Activated gamma-delta T cell treated with Interleukin-2 at 50 U/mL for 16 hours (primary cell): ENCODE results near the gene INCENP.

Source experiments
- DNase-seq: peaks from one replicate; pipeline ENCODE4 v3.0.0-alpha.2; 2020

Gene INCENP

DNA sequence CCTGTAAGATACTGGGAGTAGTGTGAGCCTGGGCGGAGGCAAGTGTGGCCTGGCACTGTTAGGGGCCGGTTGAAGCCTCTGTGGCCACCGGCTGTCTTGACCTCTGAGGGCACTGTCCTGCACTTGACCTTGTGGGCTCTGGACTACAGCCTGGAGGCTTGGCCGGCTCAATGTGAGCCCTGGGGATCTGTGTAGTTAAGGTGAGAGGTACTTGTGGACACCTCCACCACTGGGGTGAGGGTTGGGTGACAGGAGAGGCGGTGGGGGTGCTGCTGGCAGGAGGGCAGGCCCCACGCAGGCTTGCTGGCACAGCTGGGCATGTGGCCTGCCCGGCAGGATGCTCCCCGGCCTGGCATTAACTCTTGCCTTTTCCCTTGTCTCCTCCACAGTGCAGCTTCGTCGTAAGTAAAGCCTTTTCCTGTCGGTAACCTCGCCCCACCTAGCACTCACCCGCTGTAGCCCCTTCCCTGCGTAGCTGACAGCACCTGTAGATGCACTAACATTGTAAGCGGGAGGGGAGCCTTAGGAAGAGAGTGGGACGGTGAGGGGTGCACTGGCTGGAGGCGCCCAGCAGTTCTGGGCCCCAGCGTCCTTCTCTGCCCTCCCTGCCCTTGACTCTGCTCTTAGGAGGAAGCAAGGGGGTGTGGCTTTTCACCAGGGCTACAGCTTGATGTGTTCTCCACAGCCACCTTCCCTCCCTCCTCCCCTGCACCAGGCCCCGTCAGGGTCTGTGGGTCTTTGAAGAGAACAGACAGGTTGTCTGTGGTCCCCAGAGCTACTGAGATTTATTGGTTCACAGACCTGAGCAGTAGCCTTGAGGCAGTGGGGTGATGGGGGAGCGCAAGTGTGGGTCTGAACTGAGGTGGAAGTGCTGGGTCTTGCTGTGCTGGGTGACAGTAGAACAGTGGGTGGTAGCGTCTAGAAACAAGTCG is 17.6 kb downstream of the INCENP start:
- no peak for DNase-seq

DNA sequence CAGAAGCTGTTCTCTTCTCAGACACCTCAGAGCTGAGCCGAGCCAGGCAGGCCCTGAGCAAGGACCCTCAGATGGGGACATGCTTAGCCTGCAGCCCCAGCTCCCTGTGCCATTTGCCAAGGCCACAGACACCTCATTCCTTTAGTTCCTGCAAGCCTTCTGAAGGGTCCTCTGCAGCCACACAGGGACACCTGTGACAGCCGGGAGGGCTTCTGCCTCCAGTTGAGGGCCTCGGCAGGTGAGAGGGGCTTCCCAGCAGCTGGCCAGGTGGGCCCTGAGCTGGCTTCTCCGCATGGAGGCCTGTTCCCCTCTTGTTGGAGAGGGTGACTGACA is 18.2 kb downstream of the INCENP start:
- no peak for DNase-seq

DNA sequence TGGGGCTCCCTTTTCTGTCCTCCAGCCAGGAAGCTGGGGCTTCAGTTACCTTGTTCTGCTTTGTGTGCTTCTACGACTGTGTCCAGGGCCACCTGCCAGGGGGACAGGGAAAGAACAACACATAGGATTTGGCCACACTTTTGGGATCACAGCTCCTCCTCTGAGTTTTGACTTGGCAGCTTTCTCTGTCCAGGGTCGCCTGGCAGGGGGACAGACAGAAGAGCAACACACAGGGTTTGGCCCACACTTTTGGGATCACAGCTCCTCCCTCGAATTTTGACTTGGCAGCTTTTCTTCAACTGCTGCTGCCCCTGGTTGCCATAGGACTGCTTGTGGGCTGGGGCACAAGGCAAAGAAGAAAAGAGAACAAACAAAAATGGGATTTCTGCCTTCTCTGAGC is 19.1 kb downstream of the INCENP start:
- DNase-seq, result no peak

DNA sequence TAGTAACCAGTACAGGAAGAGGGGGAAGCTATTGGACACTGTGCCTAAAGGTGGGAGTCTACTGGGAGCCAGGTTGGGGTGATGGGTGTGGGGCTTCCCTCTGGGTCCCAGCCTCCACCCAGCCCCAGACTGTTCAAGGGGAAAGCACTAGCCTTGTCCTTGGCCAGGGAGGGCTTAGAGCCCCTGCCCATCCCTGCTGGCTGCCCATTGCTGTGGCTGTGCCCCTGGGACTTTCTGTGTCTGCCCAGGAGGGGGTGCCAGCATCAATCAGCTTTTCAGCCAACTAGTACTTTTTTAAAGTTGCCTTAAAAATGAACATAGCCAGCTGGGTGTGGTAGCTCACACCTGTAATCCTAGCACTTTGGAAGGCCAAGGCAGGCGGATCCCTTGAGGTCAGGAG is 19.9 kb downstream of the INCENP start:
- no peak for DNase-seq

DNA sequence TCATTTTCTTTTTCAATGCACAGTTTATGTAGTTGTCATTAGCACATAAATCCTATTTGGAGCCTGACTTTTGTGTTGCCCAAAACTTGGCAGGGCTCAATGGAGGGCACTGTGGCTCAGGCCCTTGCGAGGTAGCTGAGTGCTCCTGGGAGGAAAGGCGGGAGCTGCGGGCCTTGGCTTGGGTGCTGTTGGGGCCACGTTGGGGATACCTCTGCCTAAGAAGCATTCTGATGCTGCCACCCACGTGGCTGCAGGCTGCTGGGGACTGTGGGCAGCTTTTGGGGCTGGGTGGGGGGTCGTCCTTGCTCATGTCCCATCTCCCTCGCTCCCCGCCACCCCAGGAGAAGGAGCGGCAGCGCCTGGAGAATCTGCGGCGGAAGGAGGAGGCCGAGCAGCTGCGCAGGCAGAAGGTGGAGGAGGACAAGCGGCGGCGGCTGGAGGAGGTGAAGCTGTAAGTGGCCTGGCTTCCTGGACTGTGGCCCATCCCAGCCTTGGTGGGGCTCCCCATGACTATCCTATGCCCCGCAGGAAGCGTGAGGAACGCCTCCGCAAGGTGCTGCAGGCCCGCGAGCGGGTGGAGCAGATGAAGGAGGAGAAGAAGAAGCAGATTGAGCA is 20.9 kb downstream of the INCENP start:
- DNase-seq, result no peak

DNA sequence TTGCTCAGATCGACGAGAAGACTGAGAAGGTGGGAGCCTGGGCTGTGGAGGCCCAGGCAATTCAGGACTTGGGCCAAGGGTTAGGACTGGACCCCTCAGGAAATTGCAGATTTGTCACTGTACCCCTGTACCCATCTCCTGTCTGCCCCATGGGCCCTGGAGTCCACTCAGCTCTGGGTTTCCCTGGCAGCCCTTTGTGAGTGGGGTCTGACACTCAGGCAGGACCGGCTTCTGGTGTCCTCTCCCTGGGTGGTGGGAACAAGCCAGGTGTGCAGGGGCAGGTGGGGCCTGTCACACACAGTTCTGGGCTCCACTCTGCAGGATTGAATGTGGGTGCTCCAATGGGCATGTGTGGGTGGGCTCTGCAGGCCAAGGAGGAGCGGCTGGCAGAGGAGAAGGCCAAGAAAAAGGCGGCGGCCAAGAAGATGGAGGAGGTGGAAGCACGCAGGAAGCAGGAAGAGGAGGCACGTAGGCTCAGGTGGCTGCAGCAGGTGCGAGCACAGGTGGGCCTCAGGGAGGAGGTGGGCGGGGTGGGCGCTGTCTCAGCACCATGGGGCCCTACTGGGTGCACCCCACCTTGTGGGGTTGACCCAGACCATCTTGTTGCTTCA is 21.6 kb downstream of the INCENP start:
- DNase-seq, result no peak

DNA sequence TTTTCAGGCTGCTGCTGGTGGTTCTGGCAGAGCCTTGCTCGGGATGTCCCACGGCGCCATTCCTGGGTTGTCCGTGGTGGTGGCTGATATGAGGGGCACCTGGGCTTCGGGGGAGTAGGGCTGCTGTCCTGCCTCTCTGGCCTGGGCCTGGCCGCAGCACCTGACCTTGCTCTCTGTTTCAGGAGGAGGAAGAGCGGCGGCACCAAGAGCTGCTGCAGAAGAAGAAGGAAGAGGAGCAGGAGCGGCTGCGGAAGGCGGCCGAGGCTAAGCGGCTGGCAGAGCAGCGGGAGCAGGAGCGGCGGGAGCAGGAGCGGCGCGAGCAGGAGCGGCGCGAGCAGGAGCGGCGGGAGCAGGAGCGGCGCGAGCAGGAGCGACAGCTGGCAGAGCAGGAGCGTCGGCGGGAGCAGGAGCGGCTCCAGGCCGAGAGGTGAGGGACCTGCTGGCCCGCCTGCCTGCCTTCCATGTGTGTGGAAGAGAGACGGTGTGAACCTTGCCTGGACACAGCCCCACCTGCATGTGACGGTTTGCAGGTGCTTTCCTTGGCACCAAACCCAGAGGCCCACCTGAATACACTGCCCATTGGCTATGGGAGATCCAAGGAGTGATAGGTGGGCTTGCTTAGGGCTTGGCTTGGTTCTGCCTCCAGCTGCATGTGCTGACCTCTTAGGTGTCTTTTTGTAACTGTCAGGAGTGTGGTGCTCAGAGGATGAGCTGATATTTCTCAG is 22.8 kb downstream of the INCENP start:
- DNase-seq, result no peak

DNA sequence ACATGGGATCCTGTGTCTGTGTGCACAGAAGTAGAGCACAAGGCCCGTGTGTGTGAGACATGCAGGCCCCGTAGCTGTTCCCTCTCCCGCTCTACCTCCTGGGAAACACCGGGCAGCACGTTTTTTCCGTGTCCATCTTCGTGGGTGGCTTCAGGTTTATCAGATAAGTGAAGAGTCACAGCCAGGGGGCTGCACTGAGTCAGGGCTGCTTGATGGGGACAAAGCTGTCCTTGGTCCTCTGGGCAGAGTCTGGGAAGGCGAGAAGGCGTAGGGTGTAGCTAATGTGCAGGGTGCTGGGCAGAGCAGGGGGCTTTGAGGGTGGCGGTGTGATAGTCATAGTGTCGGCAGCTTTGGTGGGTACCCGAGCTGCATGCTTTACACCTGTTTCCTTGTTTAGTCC is 23.7 kb downstream of the INCENP start:
- no peak for DNase-seq

DNA sequence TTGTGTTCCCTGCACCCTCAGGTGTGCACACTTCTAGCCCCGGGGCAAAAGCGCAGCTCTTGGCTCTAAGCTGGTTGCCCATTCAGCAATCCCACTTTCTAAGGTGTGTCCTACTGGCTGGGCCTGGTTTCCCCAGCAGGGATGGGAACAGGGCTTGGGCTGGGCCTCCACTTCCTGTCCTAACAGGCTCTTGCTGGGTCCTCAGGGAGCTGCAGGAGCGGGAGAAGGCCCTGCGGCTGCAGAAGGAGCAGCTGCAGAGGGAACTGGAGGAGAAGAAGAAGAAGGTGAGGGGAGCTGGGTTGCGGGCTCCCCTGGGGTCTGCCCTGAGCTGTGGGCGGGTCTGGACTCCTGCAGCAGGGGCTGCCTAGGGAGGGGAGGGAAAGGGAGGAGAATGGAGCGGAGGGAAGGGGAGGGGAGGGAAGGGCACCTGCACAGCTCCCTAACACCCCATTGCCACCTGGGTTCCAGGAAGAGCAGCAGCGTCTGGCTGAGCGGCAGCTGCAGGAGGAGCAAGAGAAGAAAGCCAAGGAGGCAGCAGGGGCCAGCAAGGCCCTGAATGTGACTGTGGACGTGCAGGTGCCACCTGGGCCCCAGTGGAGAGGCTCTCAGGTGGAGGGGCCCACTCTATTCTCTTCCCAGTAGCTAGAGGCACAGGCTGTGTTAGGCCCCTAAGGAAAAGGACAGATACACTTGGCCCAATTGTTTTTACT is 24.6 kb downstream of the INCENP start:
- DNase-seq, result no peak

DNA sequence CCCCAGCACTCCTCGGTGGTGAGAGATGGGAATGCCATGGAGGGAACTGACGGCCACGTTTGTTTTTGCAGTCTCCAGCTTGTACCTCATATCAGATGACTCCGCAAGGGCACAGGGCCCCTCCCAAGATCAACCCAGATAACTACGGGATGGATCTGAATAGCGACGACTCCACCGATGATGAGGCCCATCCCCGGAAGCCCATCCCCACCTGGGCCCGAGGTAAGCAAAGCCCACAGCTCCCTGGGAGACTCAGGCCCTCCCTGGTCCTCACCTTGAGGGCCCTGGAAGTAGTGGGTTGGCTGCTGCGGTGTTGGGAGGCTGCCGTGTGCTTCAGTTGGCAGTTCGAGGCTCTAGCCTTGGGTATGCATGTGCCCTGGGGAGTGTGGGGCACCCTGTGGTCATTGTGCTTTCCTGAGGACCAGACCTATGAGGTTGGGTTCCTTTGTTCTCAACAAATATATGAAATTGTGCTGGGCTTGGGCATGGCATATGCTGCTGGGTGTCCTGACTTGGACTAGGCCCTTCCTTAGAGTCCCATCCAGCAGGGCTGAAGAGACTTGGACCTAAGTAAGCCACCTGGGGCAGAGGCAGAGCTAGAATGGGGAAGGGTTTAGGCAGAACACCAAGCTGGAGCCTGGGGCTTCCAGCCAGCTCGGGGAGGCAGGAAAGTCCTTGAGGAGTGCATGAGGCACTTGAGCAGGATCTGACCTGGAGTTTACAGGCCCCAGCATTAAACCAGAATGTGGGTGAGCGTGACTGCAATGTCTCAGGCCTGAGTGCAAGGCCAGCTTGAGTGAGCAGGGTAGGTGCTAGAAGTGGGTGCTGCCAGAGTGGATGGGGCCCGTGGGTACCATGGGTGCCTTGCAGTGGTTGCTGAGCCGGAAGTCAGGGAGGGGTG is 26.4 kb downstream of the INCENP start:
- DNase-seq, result no peak

DNA sequence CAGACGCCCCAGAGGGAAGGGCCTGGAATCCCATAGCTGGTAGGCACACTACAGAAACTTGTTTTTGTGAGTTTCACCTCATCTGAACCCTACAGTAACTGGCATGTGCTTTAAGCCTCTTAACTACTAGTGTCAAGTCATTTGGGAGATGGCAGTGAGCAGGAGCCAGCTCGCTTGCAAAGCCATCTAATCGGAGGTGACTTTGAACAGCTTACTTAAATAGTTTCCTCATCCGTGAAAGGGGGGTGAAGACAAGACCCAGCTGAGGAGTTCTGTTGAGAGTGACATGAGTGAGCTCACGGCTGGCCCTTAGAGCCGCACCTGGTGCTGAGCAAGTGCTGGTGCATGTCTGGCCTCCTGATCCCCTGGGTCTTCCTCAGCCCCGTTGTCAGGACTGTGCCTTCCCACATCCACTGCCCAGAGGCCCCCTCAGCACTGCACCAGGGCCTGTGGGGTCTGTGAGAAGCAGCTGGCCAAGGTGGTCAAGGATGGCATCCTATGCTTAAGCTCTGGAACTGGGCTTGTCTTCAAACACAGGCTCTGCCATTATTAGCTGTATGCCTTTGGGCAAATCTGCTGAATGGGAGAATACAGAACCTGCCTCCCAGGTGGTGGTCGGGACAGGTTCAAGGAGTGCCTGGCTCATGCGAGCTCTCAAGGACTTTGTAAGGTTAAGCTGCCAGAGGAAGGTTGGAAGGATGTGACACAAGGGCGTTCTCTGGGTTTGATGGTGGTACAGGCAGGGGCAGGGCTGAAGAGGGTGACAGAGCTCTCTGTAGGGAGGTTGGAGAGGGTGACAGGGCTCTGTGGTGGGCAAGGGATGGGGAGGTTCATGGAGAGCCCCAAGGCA is 27.3 kb downstream of the INCENP start:
- DNase-seq, result no peak

DNA sequence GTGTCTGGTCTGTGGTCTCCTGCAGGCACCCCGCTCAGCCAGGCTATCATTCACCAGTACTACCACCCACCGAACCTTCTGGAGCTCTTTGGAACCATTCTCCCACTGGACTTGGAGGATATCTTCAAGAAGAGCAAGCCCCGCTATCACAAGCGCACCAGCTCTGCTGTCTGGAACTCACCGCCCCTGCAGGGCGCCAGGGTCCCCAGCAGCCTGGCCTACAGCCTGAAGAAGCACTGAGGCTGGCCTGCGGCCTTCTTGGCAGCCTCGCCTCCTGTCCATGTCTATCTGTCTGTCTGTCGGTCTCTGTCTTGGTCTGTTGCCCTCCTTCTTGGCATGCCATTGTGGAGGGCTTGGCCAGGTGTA is 27.9 kb downstream of the INCENP start:
- DNase-seq, result no peak

DNA sequence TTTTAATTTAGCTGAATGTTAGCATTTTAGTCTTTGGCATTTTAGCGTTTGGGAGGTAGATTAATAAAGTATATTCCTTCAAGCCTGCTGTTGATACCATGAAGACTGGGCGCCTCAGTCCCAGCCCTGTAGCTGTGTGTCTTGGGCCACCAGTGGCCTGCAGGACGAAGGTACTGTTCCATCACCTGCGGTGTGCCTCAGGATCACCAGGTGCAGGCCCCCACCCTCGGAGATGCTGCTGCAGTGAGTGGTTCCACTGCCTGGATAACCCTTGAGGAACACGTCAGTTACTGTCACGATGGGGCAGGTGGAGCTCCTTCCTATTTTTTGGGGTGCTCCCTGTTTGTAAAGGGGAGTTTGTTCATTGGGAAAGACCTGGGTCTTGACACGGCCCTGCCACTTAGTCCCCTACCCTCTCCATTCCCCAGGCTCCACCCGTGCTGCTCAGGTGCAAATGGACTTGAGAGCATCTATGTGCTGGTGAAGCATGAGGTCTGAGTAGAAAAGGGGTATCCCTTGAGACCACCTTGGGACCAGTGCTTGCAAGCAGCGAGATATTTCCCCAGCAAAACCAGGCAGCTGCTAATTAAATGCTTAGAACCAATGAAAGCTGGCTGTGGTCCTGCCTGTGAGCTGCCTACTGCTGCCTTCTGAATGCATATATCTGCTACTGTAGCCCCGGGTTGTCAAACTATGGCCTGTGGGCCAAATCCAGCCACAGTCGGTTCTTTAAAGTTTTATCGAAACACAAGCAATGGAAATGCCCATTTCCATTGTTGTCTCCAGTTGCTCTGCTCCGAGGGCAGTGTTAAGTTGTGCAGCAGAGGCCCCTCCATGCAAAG is 28.7 kb downstream of the INCENP start:
- no peak for DNase-seq

DNA sequence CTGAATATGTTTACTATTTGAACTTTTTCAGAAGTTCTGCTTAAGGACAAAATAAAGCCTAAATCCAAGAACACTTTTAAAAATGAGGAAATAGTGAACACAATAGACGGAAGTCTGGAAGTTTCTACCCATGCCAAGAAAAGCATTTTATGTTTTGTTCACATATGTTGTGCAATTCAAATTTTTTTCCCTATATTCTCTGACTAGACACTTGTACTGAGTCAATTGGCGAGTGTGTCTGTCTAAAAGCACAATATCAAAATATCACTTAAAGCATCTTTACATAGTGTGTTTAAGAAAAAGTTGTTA is 29.2 kb downstream of the INCENP start:
- no peak for DNase-seq

DNA sequence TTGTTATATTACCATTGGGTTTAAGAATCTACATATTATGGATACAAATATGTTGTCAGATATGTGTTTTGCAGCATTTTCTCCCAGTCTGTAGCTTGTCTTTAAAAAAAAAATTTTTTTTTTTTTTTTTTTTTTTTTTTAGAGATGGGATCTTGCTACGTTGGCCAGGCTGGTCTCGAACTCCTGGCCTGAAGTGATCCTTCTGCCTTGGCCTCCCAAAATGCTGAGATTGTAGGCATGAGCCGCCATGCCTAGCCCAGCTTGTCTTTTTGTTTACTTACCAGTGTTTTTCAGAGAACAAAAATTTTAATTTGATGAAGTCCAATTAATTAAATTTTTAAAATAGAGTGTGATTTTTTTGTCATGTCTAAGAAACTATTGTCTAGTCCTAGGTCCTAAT is 29.8 kb downstream of the INCENP start:
- DNase-seq, result no peak

DNA sequence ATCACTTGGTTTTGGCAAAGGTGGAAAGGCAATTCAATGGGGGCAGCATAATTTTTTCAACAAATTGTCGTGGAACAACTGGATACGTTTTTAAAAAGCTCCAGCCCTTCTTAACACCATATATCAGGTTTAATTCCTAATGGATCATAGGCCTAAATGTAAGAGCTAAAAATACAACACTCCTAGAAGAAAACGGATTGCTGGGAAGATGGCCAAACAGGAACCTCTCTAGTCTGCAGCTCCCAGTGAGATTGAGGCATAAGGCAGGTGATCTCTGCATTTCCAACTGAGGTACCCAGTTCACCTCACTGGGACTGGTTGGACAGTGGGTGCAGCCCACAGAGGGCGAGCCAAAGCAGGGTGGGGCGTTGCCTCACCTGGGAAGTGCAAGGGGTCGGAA is 33.8 kb downstream of the INCENP start:
- no peak for DNase-seq

DNA sequence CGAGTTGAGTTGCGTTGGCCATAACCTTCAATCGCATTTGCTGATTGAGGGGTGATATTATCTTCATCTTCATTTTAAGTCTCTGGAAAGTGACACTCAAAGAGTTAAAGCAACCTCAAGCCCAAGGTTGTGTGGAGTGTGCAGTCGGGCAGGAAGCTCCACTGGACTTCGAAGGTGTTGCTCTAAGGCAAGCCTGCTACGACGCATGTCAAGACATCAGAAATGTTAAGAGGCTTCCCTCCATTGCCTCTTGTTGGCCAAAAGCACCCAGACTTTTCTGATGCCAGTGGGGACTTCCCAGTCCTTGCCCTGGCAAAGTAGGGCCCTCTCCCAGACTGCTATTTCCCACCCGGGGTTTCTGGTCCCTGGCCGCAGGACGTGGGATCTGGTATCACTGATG is 42.6 kb downstream of the INCENP start:
- no peak for DNase-seq

DNA sequence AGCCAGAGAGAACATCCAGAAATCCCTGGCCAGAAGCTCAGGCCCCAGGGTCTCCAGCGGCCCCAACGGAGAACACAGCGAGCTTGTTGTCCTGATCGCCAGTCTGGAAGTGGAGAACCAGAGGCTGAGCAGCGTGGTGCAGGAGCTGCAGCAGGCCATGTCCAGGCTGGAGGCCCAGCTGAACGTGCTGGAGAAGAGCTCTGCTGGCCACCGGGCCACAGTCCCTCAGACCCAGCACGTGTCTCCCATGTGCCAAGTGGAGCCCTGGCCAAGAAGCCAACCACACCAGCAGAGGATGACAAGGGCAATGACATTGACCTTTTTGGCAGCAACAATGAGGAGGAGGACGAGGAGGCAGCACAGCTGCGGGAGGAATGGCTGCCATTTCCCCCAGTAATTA is 45.6 kb downstream of the INCENP start:
- DNase-seq, result no peak

DNA sequence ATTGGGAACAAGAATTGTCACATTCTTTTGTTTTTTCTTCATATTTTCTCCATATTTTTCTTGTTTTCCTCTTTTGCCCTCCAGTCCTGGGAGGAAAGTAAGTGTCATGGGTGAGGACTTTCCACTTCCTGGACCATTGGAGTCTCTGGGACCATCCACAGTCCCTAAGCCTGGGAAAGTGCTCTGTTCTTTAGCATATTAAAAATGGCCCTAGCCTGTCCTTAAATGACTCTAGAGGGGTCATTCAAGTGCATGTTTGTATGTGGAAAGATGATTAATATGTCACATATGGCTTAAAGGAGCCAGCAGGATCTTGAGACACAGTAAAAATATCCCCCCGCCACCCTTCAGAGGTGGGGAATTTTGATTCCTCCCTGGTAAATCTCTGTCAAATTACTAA is 46.1 kb downstream of the INCENP start:
- DNase-seq, result no peak

DNA sequence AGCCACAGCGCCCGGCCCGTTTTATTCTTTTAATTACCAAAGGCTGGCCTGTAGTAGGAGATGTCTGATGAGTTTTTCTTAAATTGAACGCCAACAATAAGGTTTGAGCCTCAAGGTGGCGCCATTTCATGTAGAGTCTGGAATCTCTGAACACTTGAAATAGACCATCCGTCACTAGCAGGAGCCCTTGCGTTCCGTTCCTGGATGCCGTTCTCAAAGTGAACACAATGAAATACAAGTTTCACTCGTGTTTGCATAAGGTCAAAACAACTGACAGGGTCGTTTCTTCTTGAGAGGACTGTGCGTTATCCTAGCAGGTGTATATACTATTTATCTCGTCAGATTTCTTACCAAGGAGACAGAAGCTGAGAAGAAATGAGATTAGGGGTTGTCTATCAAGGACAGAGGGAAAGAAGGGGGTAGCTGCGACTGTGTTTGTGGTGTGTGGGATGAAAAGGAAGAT is 47.5 kb downstream of the INCENP start:
- peak; percentile 68 for DNase-seq
